SK-N-SH (cell line): ENCODE data around the gene KRT81. TPM values are rescaled to one million over a fixed set of nuclear protein-coding genes. Genes with fewer than 3 reads are reported as not detected.

Experiments
- CTCF ChIA-PET: fragments of 300-600, 350-600 bp; formaldehyde crosslinking; extraction: SDS; loops from one replicate; lab custom pipeline; 2021; lab: Yijun Ruan, JAX
- POLR2A ChIA-PET: fragments of 350-600 bp; sonication (Branson Sonifier 250); formaldehyde crosslinking; extraction: SDS; loops from one replicate; lab custom pipeline; 2020; ENCODE audit warnings: antibody characterized with exemption, inconsistent platforms; lab: Yijun Ruan, JAX
- DNase-seq: peaks from one replicate; pipeline ENCODE4 v3.0.0; 2012
- H2AFZ ChIP-seq: fragments of 200-600 bp; sonication (generic); 2 replicates; pipeline ENCODE4 v1.8.1; 2016; ENCODE audit warnings: antibody characterized with exemption, mild to moderate bottlenecking, low read depth
- H3F3A ChIP-seq: fragments of 200-600 bp; sonication (generic); replicated peaks from 2 replicates; pipeline ENCODE3; 2016; ENCODE audit warnings: antibody characterized with exemption, mild to moderate bottlenecking; ENCODE audit not compliant: insufficient read depth
- H3K27ac ChIP-seq, 2 experiments: fragments of 200-500 bp in 1 of 2; fragments of 200-600 bp in 1 of 2; sonication (Bioruptor generic) in 1 of 2; sonication (generic), shearing (Covaris generic) in 1 of 2; 2 replicates each; pipeline versions ENCODE4 v1.5.1 to v1.6.1; 2014 to 2016; ENCODE audit warnings: low read depth in 2 of 2, inconsistent platforms in 1 of 2, low read length in 1 of 2, mild to moderate bottlenecking in 1 of 2, mixed read lengths in 1 of 2
- H3K27me3 ChIP-seq: fragments of 200-600 bp; sonication (generic), shearing (Covaris generic); 2 replicates; pipeline ENCODE4 v1.6.1; 2016; ENCODE audit warnings: mixed run types; ENCODE audit not compliant: insufficient read depth
- H3K36me3 ChIP-seq, 2 experiments: fragments of 200-500 bp in 1 of 2; fragments of 200-600 bp in 1 of 2; sonication (Bioruptor generic) in 1 of 2; sonication (generic) in 1 of 2; replicated peaks in 1 of 2; 2 replicates each; pipeline versions ENCODE3 to v1.5.1; 2014 to 2016; ENCODE audit warnings: low read length in 1 of 2, mild to moderate bottlenecking in 1 of 2; ENCODE audit not compliant: insufficient read depth in 2 of 2, control insufficient read depth in 1 of 2
- H3K4me1 ChIP-seq, 2 experiments: fragments of 200-500 bp in 1 of 2; fragments of 200-600 bp in 1 of 2; sonication (Bioruptor generic) in 1 of 2; sonication (generic), shearing (Covaris generic) in 1 of 2; 2 replicates each; pipeline versions ENCODE4 v1.5.1 to v1.6.1; 2014 to 2016; ENCODE audit warnings: low read depth in 1 of 2, low read length in 1 of 2, mixed run types in 1 of 2; ENCODE audit not compliant: insufficient read depth in 2 of 2, control insufficient read depth in 1 of 2
- H3K4me2 ChIP-seq: fragments of 200-600 bp; sonication (generic), shearing (Covaris generic); 2 replicates; pipeline ENCODE4 v1.6.1; 2017; ENCODE audit warnings: mixed run types
- H3K4me3 ChIP-seq, 2 experiments: fragments of 200-500 bp in 1 of 2; fragments of 200-600 bp in 1 of 2; sonication (Bioruptor generic) in 1 of 2; sonication (generic), shearing (Covaris generic) in 1 of 2; 2 replicates each; pipeline versions ENCODE4 v1.5.1 to v1.8.1; 2014 to 2016; ENCODE audit warnings: low read depth in 2 of 2, inconsistent platforms in 1 of 2, low read length in 1 of 2, mild to moderate bottlenecking in 1 of 2, mixed read lengths in 1 of 2, moderate library complexity in 1 of 2
- H3K79me2 ChIP-seq: fragments of 200-600 bp; sonication (generic); 2 replicates; pipeline ENCODE4 v1.8.1; 2017; ENCODE audit warnings: mild to moderate bottlenecking; ENCODE audit not compliant: insufficient read depth
- H3K9ac ChIP-seq: fragments of 200-600 bp; sonication (generic); 2 replicates; pipeline ENCODE4 v1.6.1; 2017; ENCODE audit warnings: mixed run types
- H3K9me2 ChIP-seq: fragments of 200-600 bp; sonication (generic); 2 replicates; pipeline ENCODE4 v1.6.1; 2017; ENCODE audit warnings: mixed run types
- H3K9me3 ChIP-seq: fragments of 200-600 bp; sonication (generic); 2 replicates; pipeline ENCODE4 v1.6.1; 2017; ENCODE audit warnings: mixed run types, mild to moderate bottlenecking, moderate library complexity
- H4K20me1 ChIP-seq: fragments of 200-600 bp; sonication (generic); 2 replicates; pipeline ENCODE4 v1.6.1; 2017; ENCODE audit warnings: mild to moderate bottlenecking, mixed run types; ENCODE audit not compliant: insufficient read depth
- CHD2 ChIP-seq: fragments of 150-350 bp; IDR thresholded peaks from 2 replicates; pipeline ENCODE4 v1.6.1; 2018; ENCODE audit warnings: low read length; ENCODE audit not compliant: partially characterized antibody
- EP300 ChIP-seq, 2 experiments: IDR thresholded peaks; 2 replicates each; pipeline versions ENCODE4 v1.4.0 to v1.6.1; 2012; ENCODE audit warnings: borderline replicate concordance in 1 of 2, low read depth in 1 of 2, low read length in 1 of 2
- FOSL2 ChIP-seq: IDR thresholded peaks from 2 replicates; pipeline ENCODE4 v1.4.0; 2012; ENCODE audit warnings: low read depth, mild to moderate bottlenecking, moderate library complexity, borderline replicate concordance
- FOXM1 ChIP-seq: IDR thresholded peaks from 2 replicates; pipeline ENCODE4 v1.4.0; 2012; ENCODE audit warnings: low read depth, mild to moderate bottlenecking
- GABPA ChIP-seq: IDR thresholded peaks from 2 replicates; pipeline ENCODE4 v1.4.0; 2012; ENCODE audit warnings: low read depth, mild to moderate bottlenecking
- IRF3 ChIP-seq: fragments of 150-350 bp; IDR thresholded peaks from 2 replicates; pipeline ENCODE4 v1.6.1; 2016; ENCODE audit warnings: mild to moderate bottlenecking, low read depth, low read length
- JUND ChIP-seq: IDR thresholded peaks from 2 replicates; pipeline ENCODE4 v1.4.0; 2012
- MAX ChIP-seq: IDR thresholded peaks from 2 replicates; pipeline ENCODE4 v1.4.0; 2012; ENCODE audit warnings: low read depth
- NRF1 ChIP-seq: IDR thresholded peaks from 2 replicates; pipeline ENCODE4 v1.6.1; 2012; ENCODE audit warnings: low read depth, mild to moderate bottlenecking, low read length
- PBX3 ChIP-seq: IDR thresholded peaks from 2 replicates; pipeline ENCODE4; 2012
- RFX5 ChIP-seq: IDR thresholded peaks from 2 replicates; pipeline ENCODE4 v1.6.1; 2012; ENCODE audit warnings: mild to moderate bottlenecking, improper control_type of control experiment, low read length
- RXRA ChIP-seq: IDR thresholded peaks from 2 replicates; pipeline ENCODE4 v1.4.0; 2012; ENCODE audit warnings: low read depth, mild to moderate bottlenecking, borderline replicate concordance
- SMC3 ChIP-seq: IDR thresholded peaks from 2 replicates; pipeline ENCODE4 v1.6.1; 2012; ENCODE audit warnings: low read depth, low read length, improper control_type of control experiment
- TAF1 ChIP-seq: IDR thresholded peaks from 2 replicates; pipeline ENCODE4 v1.6.1; 2012; ENCODE audit warnings: low read depth, mild to moderate bottlenecking, low read length, moderate library complexity, borderline replicate concordance
- TCF12 ChIP-seq: IDR thresholded peaks from 2 replicates; pipeline ENCODE4 v1.4.0; 2012
- TEAD4 ChIP-seq: IDR thresholded peaks from 2 replicates; pipeline ENCODE4 v1.4.0; 2012; ENCODE audit warnings: mild to moderate bottlenecking, borderline replicate concordance; ENCODE audit not compliant: insufficient read depth
- USF1 ChIP-seq: IDR thresholded peaks from 2 replicates; pipeline ENCODE4 v1.4.0; 2012; ENCODE audit warnings: low read depth, borderline replicate concordance
- YY1 ChIP-seq: IDR thresholded peaks from 2 replicates; pipeline ENCODE4 v1.4.0; 2012; ENCODE audit warnings: low read depth, mild to moderate bottlenecking
- WGBS: methylation state at CpG from one replicate; pipeline ENCODE4 v1.1.6; 2017; ENCODE audit warnings: low lambda C conversion rate; 5-methylcytosine and 5-hydroxymethylcytosine counted together
- polyA plus RNA-seq, 3 experiments: library from polyadenylated mRNA; depleted of rRNA; stranded (reverse); fragments of >200 nt; gene quantifications; 2 replicates each; pipeline ENCODE4 v1.2.3, GENCODE V29; 2012

The KRT81 gene
- polyA plus RNA-seq, 1 of the 3 experiments (the other 2 are of a cell fraction), result 1.9 TPM

GRCh38 chr12:52275686-52276085 lies 15.6 kb downstream of the KRT81 start:
- no peak overlapping the region for H3K27ac ChIP-seq
- H3K79me2 ChIP-seq, result no peaks in the 10 kb centered on the region
- ChIA-PET CTCF (interaction anchor here (1.0 to 8.2 kb wide), 5 partner anchors 9 to 119 kb away, joined by 3 to 80 read pairs (median 5); no protein-coding TSS in a partner anchor), POLR2A (no interaction called here)
- no peak for DNase-seq
- H3K9me3 ChIP-seq, result no peaks in the 10 kb centered on the region
- WGBS, result 95% methylated on average over 3 of the region's 3 CpGs
- peaks cover 11 to 21% of the 10 kb centered on the region in 2 experiments; a peak in 3 of 4 replicates for H3K4me1 ChIP-seq
- no peaks in the 10 kb centered on the region for H4K20me1 ChIP-seq
- no peaks in the 10 kb centered on the region for H3K27me3 ChIP-seq
- peaks cover 17% of the 10 kb centered on the region for H3F3A ChIP-seq
- no peak overlapping the region for H3K4me2 ChIP-seq
- H3K9me2 ChIP-seq, result no peaks in the 10 kb centered on the region
- no peak overlapping the region for H3K9ac ChIP-seq
- H3K36me3 ChIP-seq, result no peaks in the 10 kb centered on the region
- H3K4me3 ChIP-seq, result no peak overlapping the region
- TF ChIP-seq SMC3 (no peak), TEAD4 (no peak), NRF1 (no peak), MAX (no peak), GABPA (no peak), FOSL2 (no peak), RXRA (no peak), FOXM1 (no peak), USF1 (no peak), RFX5 (no peak)
- no peak overlapping the region for H2AFZ ChIP-seq

- H3K4me2 ChIP-seq, result no peak within 1 kb of the TSS
- CTCF ChIA-PET, result interaction anchor here (0.9 to 8.2 kb wide), 5 partner anchors 8 to 117 kb away, joined by 4 to 80 read pairs (median 5); no protein-coding TSS in a partner anchor
- H4K20me1 ChIP-seq, result no peaks in the 10 kb centered on the region
- no peaks in the 10 kb centered on the region for H3K9me2 ChIP-seq
- H3K4me1 ChIP-seq, result peaks cover 10 to 11% of the 10 kb centered on the region in 2 experiments; a peak in 3 of 4 replicates
- TF ChIP-seq NRF1 (no peak), EP300 (IDR thresholded peaks at IDR 0.05; ENCODE audit: borderline replicate concordance in 1 of 2, low read depth in 1 of 2, low read length in 1 of 2) (no peak), YY1 (no peak), RXRA (no peak), CHD2 (no peak), TAF1 (no peak), IRF3 (no peak), PBX3 (no peak), JUND (no peak), TCF12 (no peak), SMC3 (no peak)
- TF ChIP-seq, all 33 proteins: peak for 0
- Histone ChIP-seq H3K79me2 (no peaks in the 10 kb centered on the region), H3K27me3 (no peaks in the 10 kb centered on the region), H3K27ac (no peak within 1 kb of the TSS), H3K4me3 (no peak within 1 kb of the TSS), H2AFZ (no peak within 1 kb of the TSS), H3K36me3 (no peaks in the 10 kb centered on the region), H3K9me3 (no peaks in the 10 kb centered on the region), H3F3A (peaks cover 6% of the 10 kb centered on the region), H3K9ac (no peak within 1 kb of the TSS)
- 25% methylated on average over 2 of the region's 3 CpGs for WGBS
- DNase-seq, result no peak
- POLR2A ChIA-PET, result no interaction called here
Observed at GRCh38 chr12:52274521-52275120, 16.7 kb downstream of the KRT81 start, which contains the start of gene KRT86. TSS of gene KRT86 (plus strand) at chr12:52274645. CDS start at chr12:52301917, 27,272 bp downstream.
